ENCODE data around the gene NDUFAB1. TPM values are rescaled to one million over a fixed set of nuclear protein-coding genes. Genes with fewer than 3 reads are reported as not detected.

The NDUFAB1 gene
- total and polyA plus RNA-seq, 2 of the 13 experiments (the other 11 are each of a cell fraction or from before 2014, with no cell fraction given) = 221 to 601 TPM

- peak; percentile 99 for TF ChIP-seq ZNF883 (CRISPR knock-in tag; IDR thresholded peaks at IDR 0.05; ENCODE audit: not compliant biosample characterization)
- TF ChIP-seq HMGA1 (CRISPR knock-in tag; conservative IDR thresholded peaks at IDR 0.05) = no peak
- TF ChIP-seq NBN (conservative IDR thresholded peaks at IDR 0.05) = no peak
- peak; percentile 98 for TF ChIP-seq BRCA1 (CRISPR knock-in tag; IDR thresholded peaks at IDR 0.05)
- TF ChIP-seq NCOR1 (IDR thresholded peaks at IDR 0.05; ENCODE audit: borderline replicate concordance, low read length) = peak; percentile 90
- peak; percentile 38 for TF ChIP-seq HNF4G (IDR thresholded peaks at IDR 0.05; ENCODE audit: borderline replicate concordance, low read depth, low read length)
- peak; percentile 77 for TF ChIP-seq HNF4G (CRISPR knock-in tag; IDR thresholded peaks at IDR 0.05; ENCODE audit: borderline replicate concordance, low read depth)
- TF ChIP-seq ZBTB25 (CRISPR knock-in tag; IDR thresholded peaks at IDR 0.05) = peak; percentile 68; the same call in 1 of the 2 replicates
- no peak for TF ChIP-seq ZNF460 (CRISPR knock-in tag; IDR thresholded peaks at IDR 0.05; ENCODE audit: borderline replicate concordance)
- TF ChIP-seq ZNF790 (CRISPR knock-in tag; IDR thresholded peaks at IDR 0.05; ENCODE audit: borderline replicate concordance) = peak; percentile 83; the same call in 1 of the 2 replicates
- peak; percentile 99 for TF ChIP-seq PHF8 (CRISPR knock-in tag; IDR thresholded peaks at IDR 0.05)
- peak; percentile 57; the same call in 1 of the 2 replicates for TF ChIP-seq RBAK (CRISPR knock-in tag; IDR thresholded peaks at IDR 0.05)
- peak; percentile 61 for TF ChIP-seq HNRNPK (IDR thresholded peaks at IDR 0.05; ENCODE audit: low read depth, low read length, poor library complexity, severe bottlenecking)
- peak; percentile 86 for TF ChIP-seq ZNF609 (CRISPR knock-in tag; IDR thresholded peaks at IDR 0.05; ENCODE audit: borderline replicate concordance)
- peak; percentile 57 for TF ChIP-seq CBX1 (IDR thresholded peaks at IDR 0.05; ENCODE audit: low read depth)
- TF ChIP-seq NCOA1 (CRISPR knock-in tag; IDR thresholded peaks at IDR 0.05) = no peak; the same call in 1 of the 2 replicates
- peak; percentile 91; the same call in 1 of the 2 replicates for TF ChIP-seq ZNF816 (CRISPR knock-in tag; IDR thresholded peaks at IDR 0.05; ENCODE audit: borderline replicate concordance)
- peak; percentile 83; the same call in 1 of the 2 replicates for TF ChIP-seq ARNT2 (CRISPR knock-in tag; IDR thresholded peaks at IDR 0.05; ENCODE audit: low read depth)
- peak; percentile 86; the same call in 1 of the 2 replicates for TF ChIP-seq ARID2 (CRISPR knock-in tag; IDR thresholded peaks at IDR 0.05; ENCODE audit: borderline replicate concordance)
- TF ChIP-seq FIP1L1 (IDR thresholded peaks at IDR 0.05; ENCODE audit: borderline replicate concordance, insufficient read depth, low read depth, low read length) = peak; percentile 82
Observed at GRCh38 chr16:23640931-23641765, 45.0 kb upstream of the NDUFAB1 start, which contains the start of the genes DCTN5 and PALB2 (continued).

All from HepG2 (cell line).